Measurements from ENCODE around the gene RNF5.
"Not testable (repeated sequence)": the region's sequence is repeated elsewhere in the genome, so short reads cannot be mapped to it uniquely, and the experiment has no call there.

Gene RNF5

GRCh38 chr6:32208996-32209395 is 30.8 kb downstream of the RNF5 start:
- no peak overlapping the region for H3K4me3 ChIP-seq (ENCODE audit: low read depth, low read length)
- DNase-seq (ENCODE audit: low read depth), result no peak
- no peak for TF ChIP-seq MAX (IDR thresholded peaks at IDR 0.05; ENCODE audit: low read depth, low read length)
- no peak for TF ChIP-seq CTCF (IDR thresholded peaks at IDR 0.05; ENCODE audit: low read depth, low read length)
- TF ChIP-seq MYC (IDR thresholded peaks at IDR 0.05; ENCODE audit: low read depth, low read length), result no peak
- no peak for TF ChIP-seq POLR2A (IDR thresholded peaks at IDR 0.05; ENCODE audit: extremely low read depth, insufficient read length)

- DNase-seq (ENCODE audit: low read depth), result no peak
- H3K4me3 ChIP-seq (ENCODE audit: low read depth, low read length), result no peak overlapping the region
- no peak for TF ChIP-seq CTCF (IDR thresholded peaks at IDR 0.05; ENCODE audit: low read depth, low read length)
- TF ChIP-seq MAX (IDR thresholded peaks at IDR 0.05; ENCODE audit: low read depth, low read length), result no peak
- no peak for TF ChIP-seq MYC (IDR thresholded peaks at IDR 0.05; ENCODE audit: low read depth, low read length)
- no peak for TF ChIP-seq POLR2A (IDR thresholded peaks at IDR 0.05; ENCODE audit: extremely low read depth, insufficient read length)
These were observed 32.0 kb downstream of the RNF5 start for GRCh38 chr6:32210191-32210601.

GRCh38 chr6:32211432-32211831 is 33.2 kb downstream of the RNF5 start:
- H3K4me3 ChIP-seq (ENCODE audit: low read depth, low read length); DNase-seq (ENCODE audit: low read depth): not testable (repeated sequence)

- no peak overlapping the region for H3K4me3 ChIP-seq (ENCODE audit: low read depth, low read length)
- TF ChIP-seq MYC (IDR thresholded peaks at IDR 0.05; ENCODE audit: low read depth, low read length) (no peak), CTCF (IDR thresholded peaks at IDR 0.05; ENCODE audit: low read depth, low read length) (no peak)
- DNase-seq (ENCODE audit: low read depth), result no peak
These were observed 34.0 kb downstream of the RNF5 start for GRCh38 chr6:32212076-32212760.

- DNase-seq (ENCODE audit: low read depth), result no peak
- TF ChIP-seq MYC (IDR thresholded peaks at IDR 0.05; ENCODE audit: low read depth, low read length) (no peak), MAX (IDR thresholded peaks at IDR 0.05; ENCODE audit: low read depth, low read length) (no peak), CTCF (IDR thresholded peaks at IDR 0.05; ENCODE audit: low read depth, low read length) (no peak), POLR2A (IDR thresholded peaks at IDR 0.05; ENCODE audit: extremely low read depth, insufficient read length) (no peak)
- no peak overlapping the region for H3K4me3 ChIP-seq (ENCODE audit: low read depth, low read length)
These were observed 35.4 kb downstream of the RNF5 start for GRCh38 chr6:32213649-32214048.

GRCh38 chr6:32214126-32214525 is 35.9 kb downstream of the RNF5 start:
- H3K4me3 ChIP-seq (ENCODE audit: low read depth, low read length), result no peak overlapping the region
- no peak for DNase-seq (ENCODE audit: low read depth)
- TF ChIP-seq MYC (IDR thresholded peaks at IDR 0.05; ENCODE audit: low read depth, low read length), result no peak
- TF ChIP-seq MAX (IDR thresholded peaks at IDR 0.05; ENCODE audit: low read depth, low read length), result no peak
- no peak for TF ChIP-seq POLR2A (IDR thresholded peaks at IDR 0.05; ENCODE audit: extremely low read depth, insufficient read length)
- no peak for TF ChIP-seq CTCF (IDR thresholded peaks at IDR 0.05; ENCODE audit: low read depth, low read length)
